IMR-90 (cell line): ENCODE measurements around the gene ANXA8.

Experiments
- BHLHE40 ChIP-seq: fragments of 150-350 bp; IDR thresholded peaks from 2 replicates; pipeline ENCODE4 v1.6.1; 2016; ENCODE audit warnings: mild to moderate bottlenecking, low read depth, low read length
- CEBPB ChIP-seq: IDR thresholded peaks from 2 replicates; pipeline ENCODE4 v1.6.1; 2012; ENCODE audit warnings: low read depth, low read length, improper control_type of control experiment
- MAZ ChIP-seq: IDR thresholded peaks from 2 replicates; pipeline ENCODE4 v1.6.1; 2012; ENCODE audit warnings: low read depth, mild to moderate bottlenecking, low read length, improper control_type of control experiment, moderate library complexity, borderline replicate concordance
- NFE2L2 ChIP-seq: fragments of 150-350 bp; IDR thresholded peaks from 2 replicates; pipeline ENCODE4 v1.6.1; 2016; ENCODE audit warnings: low read depth, mild to moderate bottlenecking, low read length
- POLR2A ChIP-seq: IDR thresholded peaks from 2 replicates; pipeline ENCODE4 v1.6.1; 2012; ENCODE audit warnings: mild to moderate bottlenecking, low read depth, low read length
- RAD21 ChIP-seq: IDR thresholded peaks from 2 replicates; pipeline ENCODE4 v1.6.1; 2012; ENCODE audit warnings: low read length, improper control_type of control experiment
- RCOR1 ChIP-seq: IDR thresholded peaks from 2 replicates; pipeline ENCODE4 v1.6.1; 2012; ENCODE audit warnings: mild to moderate bottlenecking, low read length, improper control_type of control experiment; ENCODE audit not compliant: insufficient replicate concordance
- RFX5 ChIP-seq: IDR thresholded peaks from 2 replicates; pipeline ENCODE4 v1.8.0; 2012; ENCODE audit warnings: low read depth, mild to moderate bottlenecking, low read length, moderate library complexity
- SMC3 ChIP-seq: fragments of 150-350 bp; IDR thresholded peaks from 2 replicates; pipeline ENCODE4 v1.6.1; 2016; ENCODE audit warnings: low read depth, mild to moderate bottlenecking, antibody characterized with exemption, low read length, moderate library complexity
- TF ChIP-seq, protein P1 (sequence below): conservative IDR thresholded peaks from 2 replicates; pipeline ENCODE4 v1.5.1; 2012; ENCODE audit warnings: mild to moderate bottlenecking, low read depth, low read length, improper control_type of control experiment
- TF ChIP-seq, protein P2 (sequence below): fragments of 150-350 bp; IDR thresholded peaks from 2 replicates; pipeline ENCODE4 v1.6.1; 2016; ENCODE audit warnings: low read depth, mild to moderate bottlenecking, low read length, moderate library complexity, borderline replicate concordance

DNA sequence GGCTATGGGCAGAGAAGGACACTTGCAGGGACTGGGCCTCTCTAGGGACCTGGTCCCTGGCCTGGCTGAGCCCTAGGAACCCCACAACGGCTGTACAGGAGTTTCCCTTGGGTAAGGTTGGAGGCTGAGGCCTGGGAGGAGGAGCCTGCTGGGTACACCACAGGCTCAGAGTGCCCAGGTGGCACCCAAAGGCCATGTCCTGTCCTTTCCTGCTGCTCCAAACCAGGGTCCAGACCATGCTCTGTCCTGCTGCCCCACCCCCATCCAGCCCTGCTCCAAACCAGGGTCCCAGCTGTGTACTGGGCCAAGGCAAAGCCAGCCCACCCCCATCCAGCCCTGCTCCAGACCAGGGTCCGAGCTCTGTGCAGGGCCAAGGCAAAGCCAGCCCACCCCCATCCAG lies 64.5 kb downstream of the ANXA8 start:
- TF ChIP-seq NFE2L2 (no peak), RAD21 (no peak), POLR2A (no peak), BHLHE40 (no peak), RFX5 (no peak), CEBPB (no peak), RCOR1 (no peak), MAZ (no peak), SMC3 (no peak)
- TF ChIP-seq, protein P1, sequence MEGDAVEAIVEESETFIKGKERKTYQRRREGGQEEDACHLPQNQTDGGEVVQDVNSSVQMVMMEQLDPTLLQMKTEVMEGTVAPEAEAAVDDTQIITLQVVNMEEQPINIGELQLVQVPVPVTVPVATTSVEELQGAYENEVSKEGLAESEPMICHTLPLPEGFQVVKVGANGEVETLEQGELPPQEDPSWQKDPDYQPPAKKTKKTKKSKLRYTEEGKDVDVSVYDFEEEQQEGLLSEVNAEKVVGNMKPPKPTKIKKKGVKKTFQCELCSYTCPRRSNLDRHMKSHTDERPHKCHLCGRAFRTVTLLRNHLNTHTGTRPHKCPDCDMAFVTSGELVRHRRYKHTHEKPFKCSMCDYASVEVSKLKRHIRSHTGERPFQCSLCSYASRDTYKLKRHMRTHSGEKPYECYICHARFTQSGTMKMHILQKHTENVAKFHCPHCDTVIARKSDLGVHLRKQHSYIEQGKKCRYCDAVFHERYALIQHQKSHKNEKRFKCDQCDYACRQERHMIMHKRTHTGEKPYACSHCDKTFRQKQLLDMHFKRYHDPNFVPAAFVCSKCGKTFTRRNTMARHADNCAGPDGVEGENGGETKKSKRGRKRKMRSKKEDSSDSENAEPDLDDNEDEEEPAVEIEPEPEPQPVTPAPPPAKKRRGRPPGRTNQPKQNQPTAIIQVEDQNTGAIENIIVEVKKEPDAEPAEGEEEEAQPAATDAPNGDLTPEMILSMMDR, result no peak
- TF ChIP-seq, protein P2, sequence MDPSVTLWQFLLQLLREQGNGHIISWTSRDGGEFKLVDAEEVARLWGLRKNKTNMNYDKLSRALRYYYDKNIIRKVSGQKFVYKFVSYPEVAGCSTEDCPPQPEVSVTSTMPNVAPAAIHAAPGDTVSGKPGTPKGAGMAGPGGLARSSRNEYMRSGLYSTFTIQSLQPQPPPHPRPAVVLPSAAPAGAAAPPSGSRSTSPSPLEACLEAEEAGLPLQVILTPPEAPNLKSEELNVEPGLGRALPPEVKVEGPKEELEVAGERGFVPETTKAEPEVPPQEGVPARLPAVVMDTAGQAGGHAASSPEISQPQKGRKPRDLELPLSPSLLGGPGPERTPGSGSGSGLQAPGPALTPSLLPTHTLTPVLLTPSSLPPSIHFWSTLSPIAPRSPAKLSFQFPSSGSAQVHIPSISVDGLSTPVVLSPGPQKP, result no peak
